ENCODE data around the gene SLC4A11.

GRCh38 chr20:3248993-3249347 lies 10.0 kb upstream of the SLC4A11 start:
- TF ChIP-seq CTCF (IDR thresholded peaks at IDR 0.05; ENCODE audit: insufficient read depth, low read length, poor library complexity, severe bottlenecking) = no peak
- TF ChIP-seq EZH2phosphoT487 (conservative IDR thresholded peaks at IDR 0.05; ENCODE audit: low read length) = no peak
